Daoy (cell line): ENCODE data around the gene KLHL5. TPM values are rescaled to one million over a fixed set of nuclear protein-coding genes. Genes with fewer than 3 reads are reported as not detected.

Source experiments
- total RNA-seq: library from RNA; depleted of rRNA; stranded (reverse); fragments of >200 nt; shearing (Covaris generic); gene quantifications from 2 replicates; pipeline ENCODE4 v1.2.3, GENCODE V29; 2014; rRNA removed

KLHL5 gene
- total RNA-seq, 1 experiment from 2014 or later = 99.3 TPM

Other genes starting within 250 kb of the KLHL5 start
- gene TLR6, start 205.4 kb upstream of the KLHL5 start, total RNA-seq = 2.2 and 2.6 TPM in 2 replicates
- gene FAM114A1, start 194.4 kb upstream of the KLHL5 start, total RNA-seq = 35.6 and 37.1 TPM in 2 replicates
- 19.3 and 33.7 TPM in 2 replicates for gene TMEM156, start 29.8 kb upstream of the KLHL5 start, total RNA-seq
- 12.5 and 14.2 TPM in 2 replicates for gene WDR19, start 120.3 kb downstream of the KLHL5 start, total RNA-seq